Activated CD8-positive, alpha-beta memory T cell treated with anti-CD3 and anti-CD28 coated beads for 24 hours (primary cell): ENCODE data around the gene HOXD9.

Source experiments
- DNase-seq: peaks from one replicate; pipeline ENCODE4 v3.0.0-alpha.2; 2020

HOXD9 gene

DNA sequence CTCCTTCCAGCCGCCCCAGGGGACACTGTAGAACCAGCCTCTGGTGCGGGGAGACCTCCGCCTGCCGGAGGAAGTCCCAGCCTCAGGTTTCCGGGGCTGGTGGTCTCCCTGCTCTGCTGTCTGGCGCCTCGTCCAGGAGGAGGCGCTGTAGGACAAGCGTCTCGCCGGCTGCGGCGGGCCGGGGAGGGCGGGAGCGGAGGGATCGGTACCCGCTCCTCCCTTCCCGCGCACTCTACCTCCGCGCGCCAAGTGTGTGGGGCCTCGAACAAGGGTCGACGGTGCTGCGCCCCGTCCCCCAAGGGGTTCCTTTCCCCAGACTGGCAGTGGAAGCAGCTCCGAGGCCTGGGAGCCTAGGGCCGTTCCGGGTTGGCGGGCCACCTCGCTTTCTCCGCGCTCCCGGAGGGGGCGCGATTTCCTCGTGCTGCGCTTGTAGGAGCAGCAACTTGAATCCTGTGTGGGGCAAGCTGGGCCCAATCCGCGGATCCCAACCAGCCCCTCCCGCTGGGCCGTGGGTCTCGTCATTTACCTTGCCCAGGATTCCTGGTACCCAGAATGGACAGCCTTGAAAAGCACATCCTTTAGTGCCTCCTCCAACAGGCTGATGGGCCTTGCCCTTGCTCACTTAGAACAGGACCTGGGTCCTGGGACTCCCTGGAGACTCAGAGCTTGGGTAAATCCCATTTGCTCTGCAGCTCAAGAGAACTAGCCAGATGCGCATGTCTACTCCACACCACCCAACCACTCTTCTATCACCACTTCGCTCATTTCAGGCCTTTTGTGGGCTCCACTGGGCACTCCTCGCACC is 18.2 kb downstream of the HOXD9 start:
- peak; percentile 89 for DNase-seq

DNA sequence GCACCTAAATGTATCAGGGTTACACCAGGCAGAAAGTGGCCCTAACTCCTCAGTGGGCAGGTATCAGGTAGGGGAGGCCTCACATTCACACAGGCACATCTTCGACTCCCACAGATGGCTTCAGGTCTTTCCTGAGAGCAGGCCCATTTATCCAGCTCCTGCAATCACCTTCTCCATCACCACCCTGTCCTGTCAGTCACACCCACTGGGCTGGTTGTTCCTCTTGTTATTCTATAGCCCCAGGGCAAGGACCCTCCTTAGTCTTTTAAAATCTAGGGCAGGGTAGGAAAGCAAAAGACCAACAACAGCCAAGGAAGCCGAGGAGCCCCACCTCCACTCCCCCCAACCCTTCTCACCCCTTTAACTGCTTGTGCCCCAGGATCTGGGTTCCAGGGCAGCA is 19.8 kb downstream of the HOXD9 start:
- DNase-seq, result peak; percentile 43

DNA sequence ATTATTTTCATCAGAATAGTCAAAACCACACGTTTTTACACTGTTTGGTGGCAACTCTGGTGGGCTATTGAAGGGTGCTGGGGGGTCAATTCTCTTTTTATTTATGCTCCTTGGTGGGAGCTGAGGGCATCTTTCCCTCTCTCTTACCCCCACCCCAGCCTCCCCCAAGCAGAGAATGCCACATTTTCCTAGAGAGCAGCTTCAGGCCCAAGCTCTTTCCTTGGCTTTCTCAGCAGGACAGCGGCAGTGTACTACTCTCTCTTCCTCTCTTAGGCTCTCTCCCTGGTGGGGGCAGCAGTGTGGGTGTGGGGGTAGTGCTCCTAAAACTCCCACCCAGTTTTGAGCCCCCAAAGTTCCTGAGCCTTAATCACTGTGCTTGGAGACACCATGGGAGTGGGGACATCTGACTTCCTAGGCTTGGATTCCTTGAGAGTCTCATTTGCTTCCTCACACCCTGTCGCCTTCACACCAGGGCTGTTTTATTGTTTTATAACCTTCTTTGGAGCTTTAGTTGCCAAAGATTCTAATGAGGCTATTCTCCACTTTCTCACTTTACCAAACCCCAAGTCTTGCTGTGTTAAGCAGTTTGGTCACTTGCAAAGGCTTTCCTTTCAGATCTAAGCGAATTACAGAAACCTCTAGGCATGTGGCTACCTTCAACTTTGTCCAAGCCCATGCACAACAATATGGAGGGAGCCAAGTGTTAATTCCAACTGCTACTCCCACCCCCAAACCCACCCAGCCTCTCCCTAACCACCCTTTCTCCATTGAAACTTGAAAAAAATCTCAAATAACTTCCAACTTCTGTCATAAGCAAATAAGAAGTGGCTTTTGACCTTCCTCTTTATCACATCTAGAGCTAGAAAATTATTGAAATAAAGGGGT is 22.8 kb downstream of the HOXD9 start:
- DNase-seq, result no peak

DNA sequence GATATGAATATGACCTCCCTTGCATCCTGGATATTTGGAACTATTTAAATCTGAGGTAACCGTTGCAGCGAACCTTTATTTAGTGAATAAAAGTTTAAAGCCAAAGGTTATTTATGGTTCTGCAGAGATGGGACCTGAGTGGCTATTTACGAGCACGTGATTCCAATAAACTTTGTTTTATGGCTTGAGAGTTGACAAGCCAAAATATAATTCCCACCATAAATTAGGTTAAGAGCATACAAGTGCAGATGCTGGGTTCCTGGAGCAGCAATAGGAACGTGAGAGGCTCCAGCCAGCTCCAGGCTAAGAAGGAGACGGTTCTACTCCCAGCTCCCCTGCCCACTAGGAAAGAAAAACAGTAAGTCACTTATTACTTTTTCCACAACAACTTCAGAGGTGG is 23.6 kb downstream of the HOXD9 start:
- no peak for DNase-seq

DNA sequence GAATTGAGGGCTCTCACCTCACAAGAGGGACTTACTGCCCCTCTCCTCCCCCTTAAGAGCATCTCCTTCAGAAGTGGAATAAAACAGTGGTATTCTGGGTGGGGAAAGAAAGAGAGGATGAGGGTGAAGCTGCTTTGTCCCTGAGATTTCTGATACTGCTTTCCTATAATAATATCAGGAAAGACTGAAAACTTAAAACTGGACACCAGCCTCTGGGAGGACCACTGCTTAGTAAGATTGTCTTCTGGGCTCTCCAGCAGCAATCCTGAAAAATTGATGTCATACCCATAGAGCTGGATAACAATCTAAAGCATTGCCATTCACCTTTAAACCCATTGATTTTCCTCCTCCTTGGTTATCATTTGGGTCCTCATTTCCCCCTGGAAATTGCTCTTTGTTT is 24.1 kb downstream of the HOXD9 start:
- no peak for DNase-seq

DNA sequence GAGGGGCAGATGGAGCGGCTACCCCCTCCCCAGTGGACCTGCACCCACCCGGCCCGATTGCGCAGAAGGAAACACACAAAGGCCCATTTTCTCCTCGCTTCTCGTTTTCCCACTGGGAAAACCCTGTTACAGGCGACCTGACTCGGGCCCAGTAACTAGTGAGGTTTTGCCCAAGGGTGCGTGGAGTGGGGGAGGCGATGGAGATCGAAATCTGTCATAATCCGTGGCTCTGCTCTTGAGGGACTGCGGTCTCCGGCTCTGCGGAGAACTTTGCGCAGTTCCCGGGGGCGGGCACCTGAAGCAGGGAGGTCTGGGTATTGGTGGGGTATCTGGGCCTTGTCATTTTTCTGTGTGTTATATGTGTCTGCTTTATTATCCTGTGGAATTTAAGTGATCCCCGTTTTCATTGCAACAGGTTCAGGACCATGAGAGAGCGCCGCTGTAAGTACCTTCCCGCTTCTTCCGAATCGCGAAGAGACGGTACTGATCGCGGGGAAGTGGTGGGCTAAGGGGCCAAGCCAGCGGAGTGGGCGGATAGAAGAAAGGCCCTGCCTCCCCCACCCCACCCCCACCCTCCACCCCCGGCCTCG is 24.8 kb downstream of the HOXD9 start:
- DNase-seq, result peak; percentile 46

DNA sequence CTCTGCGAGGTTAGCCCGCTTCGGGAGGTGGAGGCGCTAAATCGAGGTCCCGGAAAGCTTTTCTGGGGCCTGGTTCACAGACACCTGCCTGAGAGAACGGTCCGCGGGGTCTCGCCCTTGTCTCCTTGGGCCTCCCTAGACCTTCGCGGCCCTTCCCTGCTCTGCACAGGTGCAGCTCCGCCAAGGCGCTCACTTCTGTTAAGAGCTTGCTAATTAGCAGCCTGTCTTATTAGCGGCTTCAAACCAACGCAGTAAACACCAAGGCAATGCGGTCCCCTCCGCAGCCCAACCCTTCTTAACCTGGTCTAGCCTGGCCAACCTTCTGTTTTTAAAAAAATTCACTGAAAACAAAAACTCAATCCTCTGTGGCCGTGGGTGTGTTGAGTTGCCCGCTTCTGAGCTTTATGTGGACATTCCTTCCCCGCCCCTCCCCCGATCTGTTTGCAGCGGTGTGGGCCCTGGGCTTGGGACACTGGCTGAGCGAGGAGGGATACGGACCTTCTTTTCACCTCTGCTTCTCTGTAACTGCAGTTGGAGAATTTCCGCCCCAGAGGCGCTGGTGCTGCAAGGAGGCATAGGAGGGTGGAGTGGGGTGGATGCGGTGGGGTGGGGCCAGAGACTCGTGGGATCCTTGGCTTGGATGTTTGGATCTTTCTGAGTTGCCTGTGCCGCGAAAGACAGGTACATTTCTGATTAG is 25.4 kb downstream of the HOXD9 start:
- DNase-seq, result peak; percentile 50

DNA sequence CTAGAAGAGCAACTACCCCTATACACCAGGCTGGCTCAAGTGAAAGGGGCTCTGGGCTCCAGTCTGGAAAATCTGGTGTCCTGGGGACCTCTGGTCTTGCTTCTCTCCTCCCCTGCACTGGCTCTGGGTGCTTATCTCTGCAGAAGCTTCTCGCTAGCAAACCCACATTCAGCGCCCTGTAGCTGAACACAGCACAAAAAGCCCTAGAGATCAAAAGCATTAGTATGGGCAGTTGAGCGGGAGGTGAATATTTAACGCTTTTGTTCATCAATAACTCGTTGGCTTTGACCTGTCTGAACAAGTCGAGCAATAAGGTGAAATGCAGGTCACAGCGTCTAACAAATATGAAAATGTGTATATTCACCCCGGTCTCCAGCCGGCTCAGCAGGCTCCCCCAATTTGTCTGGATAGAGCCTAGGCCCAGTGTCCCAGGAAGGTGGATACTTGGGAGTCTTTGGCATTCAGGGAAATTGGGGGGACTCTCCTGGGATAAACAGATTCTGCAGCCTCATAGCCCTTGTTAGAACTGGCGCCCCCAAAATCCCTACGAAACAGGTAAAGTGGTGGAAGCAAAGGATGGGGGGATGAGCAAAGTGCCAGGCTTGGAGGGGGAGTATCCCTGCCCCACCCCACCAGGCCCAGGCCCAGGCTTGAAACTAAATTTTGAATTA is 26.4 kb downstream of the HOXD9 start:
- no peak for DNase-seq

DNA sequence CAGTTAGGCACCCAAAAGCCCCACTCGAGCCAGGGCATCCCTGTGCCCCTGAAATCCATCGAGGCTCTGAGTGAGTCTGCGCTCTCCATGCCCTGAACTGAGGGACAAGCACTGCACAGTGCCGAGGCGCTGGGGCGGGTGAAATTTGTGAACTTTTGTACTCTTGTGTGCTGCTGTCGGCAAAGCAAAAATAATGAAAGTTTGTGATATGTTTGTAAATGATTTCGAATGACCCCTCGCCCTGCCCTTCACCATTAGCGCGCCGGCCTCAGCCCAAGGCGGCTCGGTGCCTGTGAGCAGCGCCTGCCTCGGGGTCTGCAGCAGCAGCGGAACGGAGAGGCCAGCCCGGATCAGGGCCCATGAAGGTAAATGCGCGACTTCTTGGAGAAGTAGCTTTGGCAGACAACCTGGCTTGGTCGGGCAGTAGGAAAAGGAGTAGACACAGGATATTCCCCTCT is 27.0 kb downstream of the HOXD9 start:
- DNase-seq, result no peak

DNA sequence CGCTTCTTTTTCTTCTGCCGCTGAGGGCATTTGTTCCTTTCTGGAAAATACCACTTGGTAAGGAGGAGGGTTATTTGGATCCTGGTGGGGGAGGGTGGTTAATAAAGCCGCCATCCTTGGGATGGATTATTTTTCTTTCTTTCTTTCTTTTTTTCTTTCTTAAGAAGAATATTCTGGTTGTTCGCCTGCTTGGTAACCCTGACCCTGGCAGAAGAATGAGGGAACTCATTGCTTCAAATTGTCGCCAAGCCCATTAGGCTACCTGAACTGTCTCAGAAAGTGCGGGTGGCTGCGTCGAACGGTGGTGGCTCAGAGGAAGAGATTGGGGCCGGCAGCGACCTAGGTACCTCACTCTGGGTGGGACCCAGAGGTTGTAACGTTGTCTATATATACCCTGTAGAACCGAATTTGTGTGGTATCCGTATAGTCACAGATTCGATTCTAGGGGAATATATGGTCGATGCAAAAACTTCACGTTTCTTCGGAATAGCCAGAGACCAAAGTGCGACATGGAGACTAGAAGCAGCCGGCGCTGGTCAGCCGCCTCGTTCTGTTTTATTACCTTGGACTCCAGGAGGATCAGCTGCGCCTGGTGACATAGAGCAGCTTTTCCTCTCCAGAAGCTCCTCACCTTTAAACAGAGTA is 27.5 kb downstream of the HOXD9 start:
- DNase-seq, result no peak

DNA sequence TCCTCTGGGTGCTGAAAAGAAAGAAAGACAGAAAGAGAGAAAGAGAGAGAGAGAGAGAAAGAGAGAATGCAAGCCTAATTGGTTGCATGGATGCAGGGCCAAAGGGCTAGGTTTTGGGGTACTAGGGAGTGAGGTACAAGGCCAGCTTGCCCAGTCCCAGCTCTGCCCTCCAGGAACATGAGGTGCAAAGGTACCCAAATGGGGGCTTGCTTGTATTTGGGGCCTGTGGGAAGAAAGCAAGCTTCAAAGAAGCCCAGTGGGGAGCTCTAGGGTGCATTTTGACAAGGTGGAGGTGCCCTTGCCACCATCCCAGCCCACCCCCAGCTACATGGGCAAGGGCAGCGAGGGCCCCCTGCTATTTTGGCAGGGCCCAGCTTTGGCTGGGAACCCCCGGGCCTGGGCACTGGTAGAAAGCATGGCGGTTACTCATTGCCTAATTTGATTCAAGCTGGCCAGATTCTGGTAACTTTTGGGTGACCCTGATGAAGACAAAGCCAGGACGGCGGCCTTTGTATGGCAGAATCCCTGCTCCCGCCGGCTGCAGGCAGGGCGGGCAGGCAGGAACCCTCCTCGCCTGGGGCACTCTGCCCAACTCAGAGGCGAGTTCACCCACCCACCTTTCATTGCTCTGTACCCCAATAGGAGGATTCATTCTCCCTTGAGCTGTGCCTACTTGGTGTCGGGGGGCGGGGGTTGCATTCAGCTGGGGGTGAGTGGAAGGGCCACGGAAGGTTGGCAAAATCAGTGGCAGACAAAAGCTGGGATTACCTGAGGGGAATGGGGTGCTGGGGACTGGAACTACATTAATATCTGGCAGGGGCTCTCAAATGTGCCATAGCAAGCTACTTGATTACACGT is 28.3 kb downstream of the HOXD9 start:
- DNase-seq, result no peak

DNA sequence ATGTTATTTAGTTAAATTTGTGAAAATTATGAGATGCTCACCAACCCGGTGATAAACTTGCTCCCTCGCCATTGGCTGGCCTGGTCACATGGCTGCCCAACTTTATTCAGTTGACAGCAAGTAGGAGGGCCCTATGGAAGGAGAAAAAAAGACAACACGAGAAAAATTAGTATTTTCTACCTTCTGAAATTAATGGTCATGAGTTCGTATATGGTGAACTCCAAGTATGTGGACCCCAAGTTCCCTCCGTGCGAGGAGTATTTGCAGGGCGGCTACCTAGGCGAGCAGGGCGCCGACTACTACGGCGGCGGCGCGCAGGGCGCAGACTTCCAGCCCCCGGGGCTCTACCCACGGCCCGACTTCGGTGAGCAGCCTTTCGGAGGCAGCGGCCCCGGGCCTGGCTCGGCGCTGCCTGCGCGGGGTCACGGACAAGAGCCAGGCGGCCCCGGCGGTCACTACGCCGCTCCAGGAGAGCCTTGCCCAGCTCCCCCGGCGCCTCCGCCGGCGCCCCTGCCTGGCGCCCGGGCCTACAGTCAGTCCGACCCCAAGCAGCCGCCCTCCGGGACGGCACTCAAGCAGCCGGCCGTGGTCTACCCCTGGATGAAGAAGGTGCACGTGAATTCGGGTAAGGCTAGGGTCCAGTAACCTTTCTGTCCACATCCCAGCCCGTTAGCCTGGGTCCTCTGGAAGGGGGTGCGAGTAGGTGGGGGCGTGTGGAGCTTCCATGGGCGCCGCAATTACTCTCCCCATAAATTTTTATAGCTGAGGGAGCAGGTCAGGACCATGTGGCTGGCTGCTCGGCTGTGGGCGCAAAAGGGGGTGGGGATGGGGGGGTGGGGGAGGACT is 29.1 kb downstream of the HOXD9 start, which contains the start of gene HOXD4:
Gene HOXD4 (plus strand): TSS at position 109 of the 846 bp plus-strand sequence. CDS start 84 bp downstream, at position 193.
- DNase-seq, result no peak

DNA sequence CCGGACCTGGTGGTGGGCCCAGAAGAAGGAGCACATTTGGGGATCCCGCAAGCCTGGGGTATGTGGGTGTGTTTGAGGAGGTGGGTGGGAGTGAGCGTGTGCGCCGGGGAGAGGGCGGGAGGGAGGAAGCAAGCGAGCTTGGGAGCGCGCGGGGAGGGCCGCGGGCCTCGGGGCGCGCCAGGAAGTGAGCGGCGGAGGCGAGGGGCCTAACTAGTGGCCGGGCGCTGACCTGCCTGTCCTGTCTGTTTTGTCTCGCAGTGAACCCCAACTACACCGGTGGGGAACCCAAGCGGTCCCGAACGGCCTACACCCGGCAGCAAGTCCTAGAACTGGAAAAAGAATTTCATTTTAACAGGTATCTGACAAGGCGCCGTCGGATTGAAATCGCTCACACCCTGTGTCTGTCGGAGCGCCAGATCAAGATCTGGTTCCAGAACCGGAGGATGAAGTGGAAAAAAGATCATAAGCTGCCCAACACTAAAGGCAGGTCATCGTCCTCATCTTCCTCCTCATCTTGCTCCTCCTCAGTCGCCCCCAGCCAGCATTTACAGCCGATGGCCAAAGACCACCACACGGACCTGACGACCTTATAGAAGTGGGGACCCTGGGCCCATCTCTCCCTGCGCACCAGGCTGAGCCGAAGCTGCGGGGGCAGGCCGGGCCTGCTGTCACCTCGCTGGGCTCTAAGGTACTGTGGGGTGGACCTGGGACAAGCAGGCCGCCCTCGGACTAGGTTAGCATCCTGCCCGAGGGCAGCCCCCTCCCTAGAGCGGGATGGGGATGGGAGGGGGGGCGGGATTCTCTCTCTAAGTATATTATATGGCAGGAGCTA is 30.0 kb downstream of the HOXD9 start:
- DNase-seq, result no peak

DNA sequence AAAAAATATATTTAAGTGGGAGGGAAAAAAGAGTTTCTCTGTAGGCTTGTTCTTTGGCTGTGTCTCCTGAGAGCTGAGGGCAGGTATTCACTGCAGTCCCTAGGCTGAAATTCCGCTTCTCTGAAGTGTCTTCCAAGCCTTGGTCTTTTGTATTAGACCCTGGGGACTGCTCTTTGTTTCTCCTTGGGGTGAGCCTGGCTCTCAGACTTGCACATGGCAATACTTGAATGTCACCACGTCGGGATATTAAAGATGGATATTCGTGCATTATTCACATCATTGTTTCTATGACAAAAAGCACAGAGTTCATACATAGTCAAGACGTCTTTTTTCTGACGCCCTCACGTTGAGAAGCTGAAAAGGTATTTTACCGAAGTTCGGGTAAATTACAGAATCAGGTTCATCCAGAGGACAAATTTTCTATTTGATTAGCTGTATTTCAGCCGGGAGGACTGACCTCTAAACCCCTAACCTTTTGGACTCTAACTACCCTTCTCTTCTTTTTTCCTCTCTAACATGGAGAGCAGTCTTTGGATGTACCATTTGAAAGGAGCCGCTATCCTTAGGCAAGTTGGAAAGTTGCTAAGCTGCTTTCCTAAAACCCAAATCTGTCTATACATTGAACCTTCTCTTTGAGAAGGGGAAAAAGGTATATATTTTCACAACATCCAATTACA is 32.2 kb downstream of the HOXD9 start:
- no peak for DNase-seq

DNA sequence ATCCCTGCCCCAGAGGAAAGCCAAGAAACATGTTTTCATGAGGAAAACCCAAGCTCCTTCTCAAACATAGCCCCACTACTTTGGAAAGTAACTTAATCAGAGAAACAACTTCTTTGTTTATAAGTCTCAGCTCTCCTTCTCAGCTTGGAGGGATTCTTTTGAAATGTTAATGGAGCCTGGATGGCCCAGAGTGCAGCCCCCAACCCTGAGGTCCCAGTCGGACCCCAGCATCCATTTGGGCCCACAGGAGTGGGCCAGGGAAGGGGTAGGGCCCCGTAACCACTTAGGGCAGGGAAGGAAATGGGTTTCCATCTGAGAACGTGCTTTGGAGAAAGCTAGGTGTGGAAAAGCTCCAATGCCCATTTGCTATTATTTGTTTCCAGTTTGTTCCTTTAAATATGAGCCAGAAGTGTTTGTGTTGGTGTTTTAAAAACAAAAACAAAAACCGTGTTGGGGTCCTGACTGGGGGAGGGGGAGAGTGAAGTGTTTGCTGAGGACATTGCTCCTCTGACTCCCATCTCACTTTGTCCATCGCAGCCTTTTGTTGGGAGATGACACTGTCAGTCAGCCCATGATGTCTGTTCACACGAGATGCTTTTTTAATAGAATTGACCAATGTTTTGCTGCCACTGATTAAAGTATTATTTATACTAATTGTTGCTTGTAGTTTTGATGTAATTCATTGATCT is 33.0 kb downstream of the HOXD9 start:
- no peak for DNase-seq

DNA sequence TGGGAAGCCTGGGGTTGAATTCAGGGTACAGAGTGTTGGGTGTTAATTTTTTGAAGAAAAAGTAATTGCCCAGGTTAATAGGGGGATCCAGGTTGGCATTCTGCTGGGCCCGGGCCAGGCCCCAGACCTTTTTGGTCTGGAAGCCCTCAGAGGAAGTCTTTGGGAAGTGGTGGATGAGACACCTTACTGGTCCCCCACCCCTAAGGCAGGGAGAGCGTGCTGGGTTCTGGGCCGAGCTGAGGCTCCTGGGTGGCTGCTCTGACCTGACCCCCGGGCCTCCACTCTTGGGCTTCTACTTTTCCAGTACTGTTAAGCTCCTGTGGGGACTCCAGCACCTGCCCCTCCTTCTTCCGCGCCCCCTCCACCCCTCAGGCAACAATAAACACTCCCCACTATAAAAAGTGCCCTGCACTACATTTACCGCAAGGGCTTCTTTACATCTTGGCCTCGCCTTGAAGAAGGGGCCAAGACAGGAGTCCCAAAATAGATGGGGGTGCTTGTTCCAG is 33.8 kb downstream of the HOXD9 start:
- DNase-seq, result no peak

DNA sequence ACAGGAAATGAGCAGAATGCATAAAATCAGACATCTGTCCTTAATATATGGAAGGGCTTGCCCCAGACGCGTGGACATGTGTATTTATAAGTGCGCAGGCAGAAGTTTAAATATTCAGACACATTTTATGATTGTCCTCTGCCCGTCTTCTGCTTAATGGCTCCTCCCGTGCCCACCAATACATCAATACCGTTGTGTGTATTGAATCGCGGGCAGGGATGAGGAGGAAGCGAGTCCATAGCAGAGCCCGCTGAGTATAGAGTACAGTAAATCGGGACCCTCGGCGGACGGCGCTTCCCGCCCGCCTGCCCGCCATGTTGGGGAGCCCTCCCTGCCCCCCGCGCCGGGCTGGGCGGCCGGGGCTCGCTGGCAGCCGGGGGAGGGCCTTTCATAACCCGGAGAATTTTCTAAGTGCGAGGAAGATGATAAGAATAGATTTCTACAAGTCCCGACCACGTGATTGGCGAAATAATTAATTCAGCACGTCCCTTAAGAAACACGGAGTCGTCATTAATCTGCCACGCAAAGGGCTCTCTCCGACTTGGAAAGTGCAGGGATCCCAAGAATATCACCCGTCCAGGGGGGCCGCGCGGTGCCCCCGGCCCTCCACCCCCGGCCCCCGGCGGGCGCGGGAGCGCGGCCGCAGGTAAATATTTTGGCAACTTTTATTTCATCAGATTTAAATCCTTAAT is 34.4 kb downstream of the HOXD9 start, which contains the start of gene HOXD3:
Gene HOXD3 (plus strand): TSS at position 501 of the 692 bp plus-strand sequence. CDS start 11,808 bp downstream, outside the sequence.
- DNase-seq, result no peak
